ENCODE data around the gene ANKZF1.
"Not testable (repeated sequence)": the region's sequence is repeated elsewhere in the genome, so short reads cannot be mapped to it uniquely, and the experiment has no call there.

Gene ANKZF1

DNA sequence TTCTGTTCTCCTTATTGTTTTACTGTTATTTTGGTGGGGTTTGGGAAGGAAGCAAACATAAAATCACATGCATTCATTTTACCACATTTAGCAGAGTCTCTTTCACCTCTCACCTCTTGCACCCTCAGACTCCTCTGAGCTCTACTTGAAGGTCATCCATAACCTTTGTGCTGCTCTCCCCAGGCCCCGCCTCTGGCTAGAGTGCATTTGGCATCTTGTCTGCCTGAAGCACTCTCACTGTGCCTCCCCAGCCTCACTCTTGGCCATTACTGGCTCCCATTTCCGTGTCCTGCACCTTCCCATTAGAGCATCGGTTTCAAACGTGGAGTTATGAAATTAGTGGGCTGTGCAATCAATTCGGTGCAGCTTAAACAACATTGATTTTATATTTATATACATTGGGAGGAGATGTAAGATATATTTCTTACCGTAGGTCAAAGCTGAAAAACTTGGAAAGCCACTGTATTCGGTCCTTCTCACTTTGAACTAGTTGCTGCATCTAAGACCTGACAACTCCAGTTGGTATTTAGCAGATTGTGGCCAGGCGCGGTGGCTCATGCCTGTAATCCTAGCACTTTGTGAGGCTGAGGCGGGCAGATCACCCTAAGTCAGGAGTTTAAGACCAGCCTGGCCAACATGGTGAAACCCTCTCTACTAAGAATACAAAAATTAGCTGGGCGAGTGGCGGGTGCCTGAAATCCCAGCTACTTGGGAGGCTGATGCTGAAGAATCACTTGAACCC, 30.0 kb upstream of the ANKZF1 start:
- DNase-seq (ENCODE audit: insufficient read length) (no peak), FAIRE-seq (no peak)
- TF ChIP-seq POLR2AphosphoS5 (IDR thresholded peaks at IDR 0.05; ENCODE audit: low read depth, low read length) (no peak), TAF1 (IDR thresholded peaks at IDR 0.05; ENCODE audit: borderline replicate concordance, low read depth, low read length) (no peak), POLR2A (IDR thresholded peaks at IDR 0.05; ENCODE audit: low read depth, low read length) (no peak)

DNA sequence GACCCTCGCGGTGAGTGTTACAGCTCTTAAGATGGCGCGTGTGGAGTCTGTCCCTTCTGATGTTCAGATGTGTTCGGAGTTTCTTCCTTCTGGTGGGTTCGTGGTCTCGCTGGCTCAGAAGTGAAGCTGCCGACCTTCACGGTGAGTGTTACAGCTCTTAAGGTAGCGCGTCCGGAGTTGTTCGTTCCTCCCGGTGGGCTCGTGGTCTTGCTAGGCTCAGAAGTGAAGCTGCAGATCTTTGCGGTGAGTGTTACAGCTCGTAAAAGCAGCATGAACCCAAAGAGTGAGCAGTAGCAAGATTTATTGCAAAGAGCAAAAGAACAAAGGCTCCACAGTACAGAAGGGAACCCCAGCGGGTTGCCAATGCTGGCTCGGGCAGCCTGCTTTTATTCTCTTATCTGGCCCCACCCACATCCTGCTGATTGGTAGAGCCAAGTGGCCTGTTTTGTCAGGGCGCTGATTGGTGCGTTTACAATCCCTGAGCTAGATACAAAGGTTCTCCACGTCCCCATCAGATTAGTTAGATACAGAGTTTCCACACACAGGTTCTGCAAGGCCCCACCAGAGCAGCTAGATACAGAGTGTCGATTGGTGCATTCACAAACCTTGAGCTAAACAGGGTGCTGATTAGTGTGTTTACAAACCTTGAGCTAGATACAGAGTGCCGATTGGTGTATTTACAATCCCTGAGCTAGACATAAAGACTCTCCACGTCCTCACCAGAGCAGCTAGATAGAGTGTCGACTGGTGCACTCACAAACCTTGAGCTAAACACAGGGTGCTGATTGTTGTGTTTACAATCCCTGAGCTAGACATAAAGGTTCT, 28.9 kb upstream of the ANKZF1 start:
- DNase-seq (ENCODE audit: insufficient read length); FAIRE-seq: not testable (repeated sequence)

DNA sequence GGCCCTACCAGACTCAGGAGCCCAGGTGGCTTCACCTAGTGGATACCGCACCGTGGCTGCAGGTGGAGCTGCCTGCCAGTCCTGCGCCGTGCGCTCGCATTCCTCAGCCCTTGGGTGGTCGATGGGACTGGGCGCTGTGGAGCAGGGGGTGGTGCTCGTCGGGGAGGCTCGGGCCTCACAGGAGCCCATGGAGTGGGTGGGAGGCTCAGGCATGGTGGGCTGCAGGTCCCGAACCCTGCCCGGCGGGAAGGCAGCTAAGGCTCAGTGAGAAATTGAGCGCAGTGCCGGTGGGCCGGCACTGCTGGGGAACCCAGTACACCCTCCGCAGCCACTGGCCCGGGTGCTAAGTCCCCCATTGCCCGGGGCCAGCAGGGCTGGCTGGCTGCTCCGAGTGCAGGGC, 28.3 kb upstream of the ANKZF1 start:
- DNase-seq (ENCODE audit: insufficient read length); FAIRE-seq: not testable (repeated sequence)

DNA sequence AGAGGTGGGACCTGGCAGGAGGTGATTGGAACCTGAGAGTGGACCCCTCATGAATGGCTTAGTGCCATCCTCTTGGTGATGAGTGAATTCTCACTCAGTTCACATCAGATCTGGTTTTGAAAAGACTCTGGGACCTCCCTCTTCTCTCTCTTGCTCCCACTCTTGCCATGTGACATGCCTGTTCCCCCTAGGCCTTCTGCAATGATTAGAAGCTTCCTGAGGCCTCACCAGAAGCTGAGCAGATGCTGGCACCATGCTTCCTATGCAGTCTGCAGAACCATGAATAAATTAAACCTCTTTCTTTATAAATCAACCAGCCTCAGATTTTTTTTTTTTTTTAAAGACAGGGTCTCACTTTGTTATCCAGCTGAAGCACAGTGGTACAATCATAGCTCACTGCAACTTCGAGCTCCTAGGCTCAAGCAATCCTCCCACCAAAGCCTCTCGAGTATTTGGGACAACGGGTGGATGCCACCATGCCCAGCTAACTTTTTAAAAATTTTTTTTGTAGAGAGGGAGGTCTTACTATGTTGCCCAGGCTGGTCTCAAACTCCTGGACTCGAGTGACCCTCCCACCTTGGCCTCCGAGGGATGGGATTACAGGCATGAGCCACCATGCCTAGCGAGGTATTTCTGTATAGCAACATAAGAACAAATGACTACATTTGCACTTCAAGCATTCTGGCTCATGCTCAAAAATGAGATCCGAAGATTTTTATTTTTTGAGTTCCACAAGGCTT, 25.0 kb upstream of the ANKZF1 start:
- FAIRE-seq, result no peak
- DNase-seq (ENCODE audit: insufficient read length), result no peak
- TF ChIP-seq TAF1 (IDR thresholded peaks at IDR 0.05; ENCODE audit: borderline replicate concordance, low read depth, low read length) (no peak), POLR2A (IDR thresholded peaks at IDR 0.05; ENCODE audit: low read depth, low read length) (no peak), POLR2AphosphoS5 (IDR thresholded peaks at IDR 0.05; ENCODE audit: low read depth, low read length) (no peak)

DNA sequence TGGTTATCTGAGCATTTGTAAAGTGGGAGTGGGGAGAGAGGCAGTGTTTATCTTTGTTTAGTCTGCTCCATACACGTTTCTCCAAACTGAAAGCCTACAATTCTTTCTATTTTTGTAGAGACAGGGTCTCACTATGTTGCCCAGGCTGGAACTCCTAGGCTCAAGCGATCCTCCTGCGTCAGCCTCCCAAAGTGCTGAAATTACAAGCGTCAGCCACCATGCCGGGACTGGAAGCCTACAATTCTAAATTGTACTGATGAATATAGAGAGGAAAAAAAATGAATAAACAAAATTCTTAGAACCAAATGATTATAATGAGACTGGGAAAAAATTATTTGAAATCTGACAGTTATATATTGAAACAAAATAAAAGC, 24.5 kb upstream of the ANKZF1 start:
- FAIRE-seq, result no peak
- TF ChIP-seq TAF1 (IDR thresholded peaks at IDR 0.05; ENCODE audit: borderline replicate concordance, low read depth, low read length) (no peak), POLR2AphosphoS5 (IDR thresholded peaks at IDR 0.05; ENCODE audit: low read depth, low read length) (no peak), POLR2A (IDR thresholded peaks at IDR 0.05; ENCODE audit: low read depth, low read length) (no peak)
- DNase-seq (ENCODE audit: insufficient read length), result no peak

DNA sequence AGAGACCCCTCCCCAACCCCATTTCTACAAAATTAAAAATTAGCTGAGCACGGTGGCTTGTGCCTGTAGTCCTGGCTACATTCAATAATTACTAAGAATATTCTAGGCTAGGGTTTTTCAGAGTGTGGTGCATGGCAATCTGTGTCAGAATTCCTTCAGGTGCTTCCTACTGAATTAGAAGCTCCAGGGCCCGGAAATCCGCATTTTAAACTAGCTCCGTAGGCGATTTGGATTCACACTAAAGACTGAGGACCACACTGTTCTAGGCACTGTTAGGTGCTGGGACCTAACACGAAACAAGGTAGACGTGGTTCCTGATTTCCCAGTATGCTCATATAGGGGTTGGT, 23.7 kb upstream of the ANKZF1 start:
- TF ChIP-seq POLR2AphosphoS5 (IDR thresholded peaks at IDR 0.05; ENCODE audit: low read depth, low read length) (no peak), TAF1 (IDR thresholded peaks at IDR 0.05; ENCODE audit: borderline replicate concordance, low read depth, low read length) (no peak), POLR2A (IDR thresholded peaks at IDR 0.05; ENCODE audit: low read depth, low read length) (no peak)

DNA sequence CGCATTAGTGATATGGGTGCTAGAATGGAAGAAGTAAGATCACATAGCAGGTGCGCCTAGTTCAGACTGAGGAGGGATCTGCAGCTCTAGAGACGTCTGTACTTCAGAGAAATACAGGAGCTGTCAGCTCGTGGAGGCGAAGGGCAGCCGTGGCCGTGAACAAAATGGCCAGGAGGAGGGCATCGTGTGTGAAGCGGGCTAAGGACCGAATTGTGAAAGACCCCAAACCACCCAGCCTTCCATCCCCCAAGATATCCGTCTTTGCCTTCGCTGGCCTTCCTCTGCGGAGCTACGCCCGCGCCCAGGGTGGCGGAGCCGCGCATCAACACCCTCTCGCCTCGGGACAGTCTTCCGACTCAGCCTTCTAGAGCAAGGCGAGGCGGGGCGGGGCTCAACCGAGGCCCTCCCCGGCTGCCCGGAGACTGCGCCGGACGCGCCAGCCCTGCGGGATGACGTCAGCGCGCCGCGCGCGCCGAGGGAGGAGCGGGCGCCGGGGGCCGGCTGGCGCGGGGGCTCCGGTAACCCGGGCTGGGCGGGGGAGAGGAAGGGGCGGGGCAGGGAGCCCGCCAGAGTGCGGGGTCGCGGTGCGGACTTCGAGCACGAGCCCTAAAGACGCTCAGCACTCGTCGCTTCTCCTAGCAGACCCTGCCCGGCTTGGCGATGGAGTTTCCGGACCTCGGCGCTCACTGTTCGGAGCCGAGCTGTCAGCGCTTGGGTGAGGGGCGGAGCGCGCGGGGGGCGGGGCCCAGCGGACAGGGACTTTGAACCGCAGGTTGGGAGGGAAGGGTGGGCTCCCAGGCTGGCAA, 23.1 kb upstream of the ANKZF1 start, which contains the start of gene ZFAND2B:
Gene ZFAND2B (plus strand): TSS at position 455 of the 806 bp plus-strand sequence. CDS start 206 bp downstream, at position 661.
- DNase-seq (ENCODE audit: insufficient read length) (peak; percentile 99), FAIRE-seq (peak; percentile 93)
- TF ChIP-seq POLR2A (IDR thresholded peaks at IDR 0.05; ENCODE audit: low read depth, low read length), result peak; percentile 98
- peak; percentile 95 for TF ChIP-seq POLR2AphosphoS5 (IDR thresholded peaks at IDR 0.05; ENCODE audit: low read depth, low read length)
- peak; percentile 87 for TF ChIP-seq TAF1 (IDR thresholded peaks at IDR 0.05; ENCODE audit: borderline replicate concordance, low read depth, low read length)

More for the DNA sequence above, 23.7 kb upstream of the ANKZF1 start:
- FAIRE-seq, result no peak
- no peak for DNase-seq (ENCODE audit: insufficient read length)

DNA sequence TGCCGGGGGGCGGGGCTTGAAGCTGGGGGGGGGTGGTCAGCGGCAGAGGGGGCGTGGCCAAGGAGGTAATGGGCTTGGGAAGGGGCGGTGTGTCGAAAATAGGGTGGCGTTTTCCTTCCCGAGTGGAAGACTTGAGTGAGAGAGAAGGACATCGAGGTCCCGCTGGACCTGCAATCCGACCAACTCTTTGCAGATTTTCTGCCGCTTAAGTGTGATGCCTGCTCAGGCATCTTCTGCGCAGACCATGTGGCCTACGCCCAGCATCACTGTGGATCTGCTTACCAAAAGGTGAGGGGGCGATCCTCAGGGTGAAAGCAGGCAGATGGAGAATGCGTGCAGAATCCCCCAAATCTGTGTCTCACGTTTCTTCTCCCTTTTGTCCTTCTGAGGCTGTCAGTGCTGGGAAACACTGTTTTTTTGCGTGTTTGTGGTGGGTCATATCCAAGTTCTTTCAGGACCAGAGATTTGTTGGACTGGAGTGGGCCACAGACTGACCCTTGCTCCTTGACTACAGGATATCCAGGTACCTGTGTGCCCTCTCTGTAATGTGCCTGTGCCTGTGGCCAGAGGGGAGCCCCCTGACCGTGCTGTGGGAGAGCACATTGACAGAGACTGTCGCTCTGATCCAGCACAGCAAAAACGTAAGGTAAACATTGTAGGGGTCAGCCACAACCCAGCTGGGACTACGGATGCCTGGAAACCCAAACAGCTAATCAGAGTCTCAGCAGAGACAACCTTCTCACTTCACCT, 22.3 kb upstream of the ANKZF1 start:
- peak; percentile 27 for FAIRE-seq
- TF ChIP-seq POLR2AphosphoS5 (IDR thresholded peaks at IDR 0.05; ENCODE audit: low read depth, low read length) (no peak), POLR2A (IDR thresholded peaks at IDR 0.05; ENCODE audit: low read depth, low read length) (no peak), TAF1 (IDR thresholded peaks at IDR 0.05; ENCODE audit: borderline replicate concordance, low read depth, low read length) (no peak)
- DNase-seq (ENCODE audit: insufficient read length), result no peak

DNA sequence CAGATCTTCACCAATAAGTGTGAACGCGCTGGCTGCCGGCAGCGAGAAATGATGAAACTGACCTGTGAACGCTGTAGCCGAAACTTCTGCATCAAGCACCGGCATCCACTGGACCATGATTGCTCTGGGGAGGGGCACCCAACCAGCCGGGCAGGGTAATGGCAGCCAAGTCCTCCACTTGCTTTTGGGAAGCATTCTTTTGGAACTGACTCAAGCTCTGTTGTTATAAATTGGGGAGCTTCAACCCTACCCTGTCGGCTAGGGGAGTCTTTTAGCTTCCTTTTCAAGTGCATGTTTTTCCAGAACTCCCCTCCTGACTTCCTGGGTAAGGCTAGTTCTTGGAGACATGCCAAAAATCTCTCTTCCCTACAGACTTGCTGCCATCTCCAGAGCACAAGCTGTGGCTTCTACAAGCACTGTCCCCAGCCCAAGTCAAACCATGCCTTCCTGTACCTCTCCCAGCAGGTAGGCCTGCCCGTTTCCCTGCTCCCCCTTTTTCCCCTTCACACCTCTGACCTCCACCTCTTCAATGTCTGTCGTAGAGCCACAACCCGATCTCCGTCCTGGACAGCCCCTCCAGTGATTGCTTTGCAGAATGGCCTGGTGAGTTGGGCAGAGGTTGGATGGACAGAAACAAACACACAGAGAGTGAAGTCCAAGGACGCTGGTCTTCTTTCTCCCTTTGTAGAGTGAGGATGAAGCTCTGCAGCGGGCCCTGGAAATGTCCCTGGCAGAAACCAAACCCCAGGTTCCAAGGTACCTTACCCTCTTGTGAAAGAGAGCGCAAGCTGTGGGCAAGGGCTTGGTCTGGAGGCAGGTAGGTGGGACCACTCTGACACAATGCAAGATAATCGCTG, 21.5 kb upstream of the ANKZF1 start:
- TF ChIP-seq POLR2AphosphoS5 (IDR thresholded peaks at IDR 0.05; ENCODE audit: low read depth, low read length) (no peak), TAF1 (IDR thresholded peaks at IDR 0.05; ENCODE audit: borderline replicate concordance, low read depth, low read length) (no peak), POLR2A (IDR thresholded peaks at IDR 0.05; ENCODE audit: low read depth, low read length) (no peak)
- FAIRE-seq (no peak), DNase-seq (ENCODE audit: insufficient read length) (no peak)

Measured in GM12892 (cell line).